H54 (cell line): ENCODE data around the gene ENTPD1.

ENCODE experiments used
- DNase-seq: peaks from one replicate; pipeline ENCODE4 v3.0.0; 2011; ENCODE audit warnings: low spot score, mixed read lengths; ENCODE audit not compliant: insufficient read length
- FAIRE-seq: peaks from 3 replicates; lab custom pipeline; 2011; peaks lifted over from hg19 to GRCh38; lab: Jason Lieb, UNC
- POLR2A ChIP-seq: IDR thresholded peaks from 2 replicates; pipeline ENCODE4 v1.6.1; 2011; ENCODE audit warnings: low read depth, mild to moderate bottlenecking, low read length

ENTPD1 gene

DNA sequence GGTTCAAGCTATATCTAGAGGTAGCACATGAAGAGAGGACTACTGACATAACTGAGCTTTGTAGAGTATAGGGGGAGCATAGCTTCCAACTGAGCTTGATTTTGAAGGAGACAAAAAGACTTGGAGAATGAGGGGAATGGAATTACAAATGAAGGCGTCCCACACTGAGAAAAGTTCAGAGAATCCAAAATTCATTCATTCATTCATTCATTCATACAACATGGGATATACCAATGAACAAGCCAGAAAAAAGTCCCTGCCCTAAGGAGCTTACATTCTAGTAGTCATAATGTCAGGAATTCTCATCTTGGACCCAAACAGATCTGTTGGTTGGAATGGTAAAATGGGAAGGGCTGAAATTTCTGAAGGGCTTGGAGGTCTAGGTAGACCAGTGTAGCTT, 62.0 kb downstream of the ENTPD1 start:
- DNase-seq (no peak), FAIRE-seq (no peak)
- no peak for TF ChIP-seq POLR2A

DNA sequence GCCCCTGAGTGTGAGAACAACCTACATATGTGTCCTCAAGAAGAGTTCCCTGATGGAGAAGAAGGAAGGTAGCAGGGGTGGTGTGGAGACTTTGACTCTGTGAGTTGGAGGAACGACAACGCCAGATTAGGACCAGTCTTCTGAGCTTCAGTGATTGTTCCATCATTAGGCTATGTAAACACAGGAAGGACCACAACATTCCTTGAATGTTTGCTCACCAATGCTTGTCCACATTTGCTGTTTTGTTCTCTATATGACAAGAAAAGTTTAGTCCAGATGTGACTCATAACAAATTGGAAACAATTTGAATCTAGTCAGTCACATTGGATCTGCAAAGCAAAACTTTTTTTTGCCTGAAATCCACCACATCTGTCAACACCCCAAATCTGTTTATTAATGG, 62.7 kb downstream of the ENTPD1 start:
- FAIRE-seq = no peak
- TF ChIP-seq POLR2A = no peak
- DNase-seq = no peak

DNA sequence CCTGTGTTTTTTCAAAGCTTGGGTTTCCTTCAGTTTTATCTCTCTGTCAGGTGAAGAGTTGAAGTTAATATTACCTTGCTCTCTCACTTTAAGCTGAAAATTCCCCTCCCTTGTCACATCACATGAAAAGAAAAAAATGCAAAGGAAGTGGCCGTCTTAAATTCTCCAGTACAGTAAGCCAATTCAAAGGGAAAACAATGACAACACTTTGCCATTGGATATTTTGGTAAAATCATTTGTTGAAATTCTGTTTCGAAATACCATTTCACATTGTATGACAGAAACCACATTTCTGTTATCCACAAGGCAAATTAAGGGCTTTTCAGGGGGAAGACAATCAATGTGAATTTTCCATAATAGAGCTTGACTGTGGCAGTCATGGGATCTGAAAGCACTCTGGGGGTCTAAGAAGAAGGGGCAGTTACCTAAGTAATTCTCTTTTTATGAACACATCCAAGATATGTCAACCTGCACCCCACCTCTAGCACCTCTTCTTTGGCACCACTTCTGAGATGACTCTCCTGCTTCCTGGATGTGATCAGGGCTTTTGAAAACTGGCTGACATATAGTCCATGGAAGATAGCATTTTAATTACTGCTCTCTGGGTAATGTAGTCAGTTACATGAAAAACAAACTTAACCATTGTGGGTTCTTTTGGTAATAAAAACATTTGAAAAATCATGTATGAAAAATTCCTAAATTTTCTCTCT, 63.8 kb downstream of the ENTPD1 start:
- no peak for TF ChIP-seq POLR2A
- FAIRE-seq (no peak), DNase-seq (no peak)

DNA sequence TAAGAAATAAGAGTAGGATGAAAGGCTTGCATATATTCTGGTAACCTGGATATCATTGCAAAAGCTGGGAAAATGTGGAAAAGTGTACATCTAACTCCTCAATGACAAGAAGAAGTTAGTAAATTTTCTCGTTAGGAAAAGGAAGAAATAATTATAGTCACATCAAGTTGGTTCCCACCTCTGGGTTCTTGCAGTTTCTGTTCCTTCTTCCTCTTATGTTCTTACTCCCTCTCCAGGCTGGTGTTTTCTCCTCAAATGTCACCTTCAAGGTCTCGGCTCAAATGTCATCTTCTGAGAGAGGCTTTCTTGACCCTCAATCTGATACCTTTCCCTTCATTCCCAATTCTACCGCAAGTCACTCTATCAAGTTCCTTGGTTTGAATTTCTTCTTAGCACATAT, 64.4 kb downstream of the ENTPD1 start:
- no peak for FAIRE-seq
- TF ChIP-seq POLR2A = no peak
- DNase-seq = no peak

DNA sequence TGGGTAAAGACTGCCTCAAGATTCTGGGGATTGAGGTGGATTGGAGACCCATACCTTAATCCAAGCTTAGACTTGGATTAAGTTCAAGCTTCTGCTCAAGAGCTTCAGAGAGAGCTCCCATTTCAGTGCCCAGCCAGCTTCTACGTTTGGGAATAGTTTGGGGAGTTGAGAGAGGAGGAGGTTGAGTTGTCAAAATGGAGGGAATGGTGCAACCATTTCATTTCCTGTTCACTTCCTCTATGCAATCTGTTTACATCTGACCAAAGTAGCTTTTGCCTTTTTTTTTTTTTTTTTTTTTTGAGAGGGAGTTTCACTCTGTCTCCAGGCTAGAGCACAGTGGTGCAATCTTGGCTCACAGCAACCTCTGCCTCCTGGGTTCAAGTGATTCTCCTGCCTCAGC, 65.8 kb downstream of the ENTPD1 start:
- no peak for TF ChIP-seq POLR2A
- FAIRE-seq = no peak
- no peak for DNase-seq

DNA sequence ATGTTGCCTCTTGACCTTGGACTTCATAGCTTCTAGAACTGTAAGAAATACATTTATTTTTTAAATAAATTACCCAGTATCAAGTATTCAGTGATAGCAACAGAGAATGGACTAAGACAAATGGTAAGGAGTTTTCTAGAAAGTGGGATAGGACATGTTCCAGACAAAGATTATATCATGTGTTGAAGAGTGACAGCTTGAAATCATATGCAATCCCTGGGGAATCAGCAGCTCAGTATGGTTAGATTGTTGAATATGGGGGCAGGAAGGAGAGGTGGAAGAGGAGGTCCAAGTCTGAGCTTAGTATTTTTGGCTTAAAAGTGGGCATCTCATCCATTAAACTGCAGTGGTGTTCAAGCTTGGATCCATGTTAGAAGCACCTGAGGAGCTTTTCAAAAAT, 74.1 kb downstream of the ENTPD1 start:
- no peak for TF ChIP-seq POLR2A
- no peak for FAIRE-seq
- DNase-seq = no peak

DNA sequence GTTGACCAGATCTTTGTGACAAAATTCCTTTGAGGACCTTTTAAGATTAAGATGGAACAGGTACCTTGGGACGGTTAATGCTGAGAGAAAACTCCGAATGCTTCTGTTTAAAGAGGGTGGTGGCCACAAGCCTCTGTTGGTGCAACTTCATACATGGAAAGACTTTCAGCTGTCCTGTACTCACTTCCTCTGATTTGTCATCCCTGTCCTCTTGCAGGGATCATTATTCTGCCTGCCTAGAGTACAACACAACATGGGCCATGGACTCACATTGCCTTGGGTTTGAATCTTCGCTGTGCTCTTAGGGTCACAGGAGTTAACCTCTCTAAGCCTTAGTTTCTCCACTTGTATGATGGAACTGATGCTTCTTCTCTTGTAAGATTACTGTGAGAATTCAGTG, 75.1 kb downstream of the ENTPD1 start:
- FAIRE-seq (no peak), DNase-seq (no peak)
- TF ChIP-seq POLR2A = no peak

DNA sequence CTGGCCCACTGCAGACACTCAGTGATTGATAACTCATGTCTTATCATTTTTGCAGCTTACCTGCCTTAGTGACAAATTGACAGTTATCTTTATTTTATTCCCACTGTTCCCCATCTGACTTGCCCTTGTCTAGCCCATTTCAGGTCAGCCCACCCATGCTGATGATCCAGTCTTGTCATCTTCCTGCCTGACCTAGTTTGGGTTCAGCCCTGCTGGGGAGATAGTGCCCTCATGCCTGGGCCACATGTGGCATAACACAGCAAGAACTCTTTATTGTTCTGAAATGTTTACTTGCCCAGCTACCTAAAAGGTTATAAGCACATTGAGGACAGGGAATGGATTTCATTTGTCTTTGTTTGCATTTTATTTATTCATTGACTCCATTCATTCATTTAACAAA, 75.6 kb downstream of the ENTPD1 start:
- no peak for FAIRE-seq
- no peak for TF ChIP-seq POLR2A
- DNase-seq = no peak

DNA sequence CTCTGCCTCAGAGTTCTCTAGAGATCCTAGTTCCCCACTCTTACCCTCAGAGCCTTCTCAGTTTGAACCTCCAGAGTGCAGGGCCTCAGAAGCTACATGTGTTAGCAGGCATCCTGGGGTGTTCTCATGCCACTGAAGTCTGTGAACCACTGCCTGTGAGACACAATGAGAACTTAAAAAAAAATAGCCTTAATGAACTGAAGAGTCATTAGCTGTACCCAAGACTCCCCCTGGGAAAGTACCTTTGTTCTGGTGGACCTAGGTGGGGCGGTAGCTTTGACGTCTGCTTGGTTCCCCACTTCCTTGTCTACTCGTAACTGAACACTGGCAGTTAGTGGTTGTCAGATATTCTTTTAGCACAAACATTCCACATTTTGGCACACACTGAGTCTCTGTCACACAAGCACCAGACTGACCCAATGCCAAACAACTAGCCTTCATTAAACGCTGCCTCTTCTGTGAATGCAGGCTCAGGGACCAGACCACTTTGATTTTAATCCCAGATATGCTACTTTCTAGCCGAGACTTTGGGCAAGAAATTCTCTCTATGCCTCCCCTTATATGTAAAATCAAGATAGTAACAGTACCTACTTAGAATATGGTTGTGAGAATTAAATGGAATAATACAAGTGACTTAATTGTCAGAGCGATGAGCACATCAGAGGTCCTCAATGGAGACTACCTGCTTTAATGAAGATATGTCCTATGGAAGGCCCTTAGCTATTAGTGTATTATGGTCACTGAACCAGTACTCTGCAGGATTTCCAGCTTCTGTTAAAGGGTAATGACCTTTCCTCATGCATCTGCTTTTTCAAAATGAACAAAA, 76.5 kb downstream of the ENTPD1 start:
- DNase-seq = no peak
- FAIRE-seq = no peak
- TF ChIP-seq POLR2A = no peak

DNA sequence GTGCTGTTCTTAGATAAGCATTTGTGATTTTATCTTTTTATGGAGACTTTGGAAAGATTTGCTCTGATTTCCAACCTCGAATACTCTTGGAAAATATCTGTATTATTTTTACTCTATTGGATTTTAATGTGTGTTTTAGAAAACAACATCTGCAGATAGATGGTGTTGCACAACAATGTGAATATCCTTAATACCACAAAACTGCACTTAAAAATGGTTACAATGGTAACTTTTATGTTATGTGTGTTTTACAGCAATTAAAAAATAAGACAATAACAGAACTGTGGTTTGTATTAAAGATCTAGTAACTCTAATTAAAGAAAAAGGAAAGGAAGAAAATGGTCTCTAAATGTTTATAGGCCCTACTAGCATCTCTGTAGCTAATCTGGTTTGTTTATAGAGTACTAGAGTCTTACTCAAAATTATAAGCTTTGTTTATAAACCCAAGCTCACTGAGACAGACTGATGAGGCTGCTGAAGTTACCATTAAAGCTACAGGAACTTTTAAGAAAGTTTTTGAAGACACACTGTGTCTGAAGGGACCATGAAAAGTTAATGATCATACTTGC, 77.2 kb downstream of the ENTPD1 start:
- DNase-seq = no peak
- no peak for TF ChIP-seq POLR2A
- FAIRE-seq = no peak

DNA sequence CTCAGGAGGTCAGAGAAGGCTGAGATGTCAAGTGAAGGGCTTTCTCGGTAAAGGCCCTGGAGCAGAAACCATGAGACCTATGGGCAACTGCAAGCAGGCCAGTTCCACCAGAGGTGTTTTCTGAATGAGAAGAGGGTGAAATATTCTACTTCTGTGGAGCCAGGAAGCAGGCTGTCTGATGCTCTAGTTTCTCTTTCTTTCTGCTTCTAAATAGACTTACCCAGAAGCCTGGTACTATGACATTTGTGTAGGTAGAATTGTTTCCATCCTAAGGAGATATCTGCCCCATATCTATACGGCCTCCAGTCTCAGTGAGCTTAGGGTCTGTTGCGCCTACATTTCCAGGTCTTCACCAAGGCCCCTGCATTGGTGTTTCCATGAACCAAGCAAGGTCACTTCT, 78.4 kb downstream of the ENTPD1 start:
- DNase-seq = no peak
- no peak for FAIRE-seq
- no peak for TF ChIP-seq POLR2A

DNA sequence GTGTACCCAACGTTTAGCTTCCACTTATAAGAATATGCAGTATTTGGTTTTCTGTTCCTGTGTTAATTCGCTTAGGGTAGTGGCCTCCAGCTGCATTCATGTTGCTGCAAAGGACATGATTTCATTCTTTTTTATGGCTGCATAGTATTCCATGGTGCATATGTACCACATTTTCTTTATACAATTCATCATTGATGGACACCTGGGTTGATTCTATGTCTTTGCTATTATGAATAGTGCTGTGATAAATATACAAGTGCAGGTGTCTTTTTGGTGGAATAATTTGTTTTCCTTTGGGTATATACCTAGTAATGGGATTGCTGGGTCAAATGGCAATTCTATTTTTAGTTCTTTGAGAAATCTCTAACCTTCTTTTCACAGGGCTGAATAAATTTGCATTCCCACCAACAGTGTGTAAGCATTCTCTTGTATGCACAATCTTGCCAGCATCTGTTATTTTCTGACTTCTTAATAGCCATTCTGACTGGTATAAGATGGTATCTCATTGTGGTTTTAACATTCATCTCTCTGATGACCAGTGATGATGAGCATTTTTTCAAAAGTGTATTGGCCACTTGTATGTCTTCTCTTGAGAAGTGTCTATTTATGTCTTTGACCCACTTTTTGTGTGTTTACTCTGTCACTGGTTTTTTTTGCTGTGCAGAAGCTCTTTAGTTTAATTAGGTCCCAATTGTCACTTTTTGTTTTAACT, 79.3 kb downstream of the ENTPD1 start:
- no peak for FAIRE-seq
- TF ChIP-seq POLR2A = no peak
- no peak for DNase-seq

DNA sequence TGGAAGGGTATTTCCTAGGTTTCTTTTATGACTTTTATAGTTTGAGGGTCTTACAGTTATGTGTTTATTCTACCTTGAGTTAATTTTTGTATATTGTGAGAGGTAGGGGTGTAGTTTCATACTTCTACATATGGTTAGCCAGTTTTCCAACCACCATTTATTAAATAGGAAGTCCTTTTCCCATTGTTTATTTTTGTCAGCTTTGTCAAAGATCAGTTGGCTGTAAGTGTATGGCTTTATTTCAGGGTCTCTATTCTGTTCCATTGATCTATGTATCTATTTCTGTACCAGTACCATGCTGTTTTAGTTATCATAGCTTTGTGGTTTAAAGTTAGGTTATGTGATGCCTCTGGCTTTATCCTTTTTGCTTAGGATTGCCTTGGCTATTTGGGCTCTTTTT, 79.9 kb downstream of the ENTPD1 start:
- TF ChIP-seq POLR2A = no peak
- DNase-seq (no peak), FAIRE-seq (no peak)
